IPS-18c (cell line): ENCODE data around the gene SPRED3.

Experiments used
- H3K4me3 ChIP-seq: 2 replicates; pipeline ENCODE4 v1.7.0; 2013; ENCODE audit warnings: low read depth, mild to moderate bottlenecking, low read length, moderate library complexity; ENCODE audit not compliant: insufficient read depth
- H3K9me3 ChIP-seq: one replicate; pipeline ENCODE4 v1.6.1; 2013; ENCODE audit warnings: mild to moderate bottlenecking, low read length, moderate library complexity; ENCODE audit not compliant: control insufficient read depth, insufficient read depth

Gene SPRED3

GRCh38 chr19:38386300-38386970 lies 2.1 kb upstream of the SPRED3 start:
- H3K9me3 ChIP-seq = no peaks in the 10 kb centered on the region
- peak overlapping the region; percentile 87; the same call in 1 of the 2 replicates for H3K4me3 ChIP-seq

GRCh38 chr19:38386971-38387549 lies 1.4 kb upstream of the SPRED3 start:
- Histone ChIP-seq H3K4me3 (peak overlapping the region; percentile 87), H3K9me3 (no peaks in the 10 kb centered on the region)

- H3K9me3 ChIP-seq = no peaks in the 10 kb centered on the region
- peak within 1 kb of the TSS; percentile 87 for H3K4me3 ChIP-seq
These were observed 748 bp upstream of the SPRED3 start, which contains the start of gene GGN for GRCh38 chr19:38387550-38388348. GGN (minus strand) TSS chr19:38388034; CDS start chr19:38387261, 773 bp downstream.

- Histone ChIP-seq H3K9me3 (no peaks in the 10 kb centered on the region), H3K4me3 (peak overlapping the region; percentile 87)
These were observed 816 bp downstream of the SPRED3 start for GRCh38 chr19:38389101-38389925.

GRCh38 chr19:38389957-38390924 lies 1.7 kb downstream of the SPRED3 start:
- Histone ChIP-seq H3K4me3 (peak overlapping the region; percentile 87), H3K9me3 (no peaks in the 10 kb centered on the region)

GRCh38 chr19:38391911-38392464 lies 3.5 kb downstream of the SPRED3 start:
- Histone ChIP-seq H3K4me3 (no peak overlapping the region), H3K9me3 (no peaks in the 10 kb centered on the region)

GRCh38 chr19:38392707-38393308 lies 4.3 kb downstream of the SPRED3 start:
- peak overlapping the region; percentile 3; the same call in 1 of the 2 replicates for H3K4me3 ChIP-seq
- H3K9me3 ChIP-seq = no peaks in the 10 kb centered on the region

- Histone ChIP-seq H3K9me3 (no peaks in the 10 kb centered on the region), H3K4me3 (peak overlapping the region; percentile 40; the same call in 1 of the 2 replicates)
These were observed 6.0 kb downstream of the SPRED3 start for GRCh38 chr19:38394488-38394887.

GRCh38 chr19:38395381-38396114 lies 7.1 kb downstream of the SPRED3 start:
- H3K4me3 ChIP-seq = peak overlapping the region; percentile 40; the same call in 1 of the 2 replicates
- H3K9me3 ChIP-seq = no peaks in the 10 kb centered on the region

GRCh38 chr19:38399081-38399480 lies 10.6 kb downstream of the SPRED3 start:
- Histone ChIP-seq H3K4me3 (no peak overlapping the region), H3K9me3 (no peaks in the 10 kb centered on the region)

GRCh38 chr19:38399537-38399936 lies 11.0 kb downstream of the SPRED3 start:
- Histone ChIP-seq H3K9me3 (no peaks in the 10 kb centered on the region), H3K4me3 (no peak overlapping the region)

- Histone ChIP-seq H3K9me3 (no peaks in the 10 kb centered on the region), H3K4me3 (no peak overlapping the region)
These were observed 11.9 kb downstream of the SPRED3 start for GRCh38 chr19:38400361-38400760.

- H3K9me3 ChIP-seq = no peaks in the 10 kb centered on the region
- no peak overlapping the region for H3K4me3 ChIP-seq
These were observed 12.7 kb downstream of the SPRED3 start for GRCh38 chr19:38401148-38401547.

GRCh38 chr19:38402623-38402966 lies 14.1 kb downstream of the SPRED3 start:
- no peaks in the 10 kb centered on the region for H3K9me3 ChIP-seq
- peak overlapping the region; percentile 11; the same call in 1 of the 2 replicates for H3K4me3 ChIP-seq
